ENCODE results near the gene GAN.
A peak's percentile ranks its signal among the peaks of the same experiment; 100 is the strongest.

The GAN gene

GRCh38 chr16:81405702-81406113 is 90.9 kb downstream of the GAN start:
- no peak overlapping the region for H2AFZ ChIP-seq (ENCODE audit: low read depth, low read length)

GRCh38 chr16:81408409-81408950 is 93.7 kb downstream of the GAN start:
- peaks cover 20% of the 10 kb centered on the region for H3K4me1 ChIP-seq (ENCODE audit: low read length)
- peak overlapping the region; percentile 37; the same call in 1 of the 2 replicates for H3K4me2 ChIP-seq (ENCODE audit: low read length)
- no peaks in the 10 kb centered on the region for H3K36me3 ChIP-seq (replicated peaks; ENCODE audit: low read depth, low read length)
- H2AFZ ChIP-seq (ENCODE audit: low read depth, low read length): no peak overlapping the region
- TF ChIP-seq EZH2phosphoT487 (IDR thresholded peaks at IDR 0.05; ENCODE audit: low read depth) (no peak), CTCF (IDR thresholded peaks at IDR 0.05; ENCODE audit: low read depth, low read length) (no peak)
- peaks cover 31% of the 10 kb centered on the region for H3K27me3 ChIP-seq (ENCODE audit: low read depth, low read length)
- H3K79me2 ChIP-seq (ENCODE audit: low read length): no peaks in the 10 kb centered on the region
- H3K4me3 ChIP-seq (ENCODE audit: low read length): no peak overlapping the region
- no peak overlapping the region for H3K27ac ChIP-seq (ENCODE audit: low read length)
- H3K9ac ChIP-seq (ENCODE audit: low read length): no peak overlapping the region
- no peaks in the 10 kb centered on the region for H3K9me3 ChIP-seq (ENCODE audit: insufficient read depth, low read length)
- no peaks in the 10 kb centered on the region for H4K20me1 ChIP-seq (ENCODE audit: insufficient read depth, low read length)

More at GRCh38 chr16:81405702-81406113, 90.9 kb downstream of the GAN start:
- Histone ChIP-seq H3K4me2 (ENCODE audit: low read length) (no peak overlapping the region), H3K4me1 (ENCODE audit: low read length) (peaks cover 20% of the 10 kb centered on the region), H3K79me2 (ENCODE audit: low read length) (no peaks in the 10 kb centered on the region), H3K27ac (ENCODE audit: low read length) (no peak overlapping the region), H4K20me1 (ENCODE audit: insufficient read depth, low read length) (no peaks in the 10 kb centered on the region), H3K4me3 (ENCODE audit: low read length) (no peak overlapping the region), H3K9ac (ENCODE audit: low read length) (no peak overlapping the region), H3K27me3 (ENCODE audit: low read depth, low read length) (peaks cover 27% of the 10 kb centered on the region), H3K36me3 (replicated peaks; ENCODE audit: low read depth, low read length) (no peaks in the 10 kb centered on the region), H3K9me3 (ENCODE audit: insufficient read depth, low read length) (no peaks in the 10 kb centered on the region)
- TF ChIP-seq CTCF (IDR thresholded peaks at IDR 0.05; ENCODE audit: low read depth, low read length): no peak
- no peak for TF ChIP-seq EZH2phosphoT487 (IDR thresholded peaks at IDR 0.05; ENCODE audit: low read depth)

GRCh38 chr16:81409016-81409556 is 94.3 kb downstream of the GAN start:
- Histone ChIP-seq H3K4me1 (ENCODE audit: low read length) (peaks cover 17% of the 10 kb centered on the region), H3K36me3 (replicated peaks; ENCODE audit: low read depth, low read length) (no peaks in the 10 kb centered on the region), H2AFZ (ENCODE audit: low read depth, low read length) (no peak overlapping the region), H3K27ac (ENCODE audit: low read length) (no peak overlapping the region), H3K27me3 (ENCODE audit: low read depth, low read length) (peaks cover 35% of the 10 kb centered on the region), H3K79me2 (ENCODE audit: low read length) (no peaks in the 10 kb centered on the region), H4K20me1 (ENCODE audit: insufficient read depth, low read length) (no peaks in the 10 kb centered on the region), H3K9me3 (ENCODE audit: insufficient read depth, low read length) (no peaks in the 10 kb centered on the region), H3K9ac (ENCODE audit: low read length) (no peak overlapping the region), H3K4me2 (ENCODE audit: low read length) (peak overlapping the region; percentile 37), H3K4me3 (ENCODE audit: low read length) (no peak overlapping the region)
- TF ChIP-seq EZH2phosphoT487 (IDR thresholded peaks at IDR 0.05; ENCODE audit: low read depth) (no peak), CTCF (IDR thresholded peaks at IDR 0.05; ENCODE audit: low read depth, low read length) (no peak)

- no peak overlapping the region for H3K9ac ChIP-seq (ENCODE audit: low read length)
- H3K4me2 ChIP-seq (ENCODE audit: low read length): no peak overlapping the region
- H2AFZ ChIP-seq (ENCODE audit: low read depth, low read length): no peak overlapping the region
- H3K4me1 ChIP-seq (ENCODE audit: low read length): peaks cover 14% of the 10 kb centered on the region
- H3K27ac ChIP-seq (ENCODE audit: low read length): no peak overlapping the region
- H3K79me2 ChIP-seq (ENCODE audit: low read length): no peaks in the 10 kb centered on the region
- no peaks in the 10 kb centered on the region for H3K9me3 ChIP-seq (ENCODE audit: insufficient read depth, low read length)
- no peak overlapping the region for H3K4me3 ChIP-seq (ENCODE audit: low read length)
- no peak for TF ChIP-seq CTCF (IDR thresholded peaks at IDR 0.05; ENCODE audit: low read depth, low read length)
- no peak for TF ChIP-seq EZH2phosphoT487 (IDR thresholded peaks at IDR 0.05; ENCODE audit: low read depth)
- no peaks in the 10 kb centered on the region for H3K36me3 ChIP-seq (replicated peaks; ENCODE audit: low read depth, low read length)
- no peaks in the 10 kb centered on the region for H4K20me1 ChIP-seq (ENCODE audit: insufficient read depth, low read length)
- H3K27me3 ChIP-seq (ENCODE audit: low read depth, low read length): peaks cover 35% of the 10 kb centered on the region
Measured at GRCh38 chr16:81410643-81411293, 96.0 kb downstream of the GAN start.

All from OCI-LY3 (cell line).